HG03139 (cell line): ENCODE results near the gene RUSC2.
"Not testable (repeated sequence)": the region's sequence is repeated elsewhere in the genome, so short reads cannot be mapped to it uniquely, and the experiment has no call there.

Source experiments
- ATAC-seq: cut with Tn5 transposase; IDR thresholded peaks from one replicate; pipeline ENCODE4 v1.9.1; 2021; ENCODE audit not compliant: unreplicated experiment

Gene RUSC2

DNA sequence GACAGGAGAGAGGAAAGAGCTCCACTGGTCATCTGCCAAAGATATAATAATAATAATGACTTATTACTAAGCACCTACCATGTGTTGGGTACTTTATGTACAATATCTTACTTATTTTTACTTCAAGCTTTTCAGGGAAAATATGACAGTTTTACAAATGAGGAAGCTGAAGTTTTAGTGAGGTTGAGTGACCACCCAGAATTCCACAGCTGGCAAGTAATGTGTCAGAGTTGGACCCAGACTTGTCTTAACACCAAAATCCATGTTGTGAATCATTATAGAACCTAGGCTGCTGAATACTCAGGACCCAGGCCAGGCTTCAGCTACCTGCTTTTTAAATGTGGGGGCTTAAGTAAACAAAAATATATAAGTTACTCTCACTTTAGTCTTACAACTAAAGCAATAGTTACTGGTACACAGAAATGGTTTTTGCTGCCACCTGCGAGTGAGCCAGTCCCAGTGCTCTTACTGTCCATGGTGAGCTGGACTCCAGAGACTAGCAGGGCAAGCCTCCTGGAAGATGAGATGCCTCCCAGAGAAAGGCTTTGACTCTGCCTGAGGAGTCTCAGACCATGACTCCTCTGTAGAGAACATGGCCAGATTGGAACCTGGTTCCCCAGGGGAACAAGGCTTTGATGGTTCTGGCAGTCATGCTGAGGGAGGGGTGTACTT lies 29.9 kb downstream of the RUSC2 start:
- no peak for ATAC-seq

DNA sequence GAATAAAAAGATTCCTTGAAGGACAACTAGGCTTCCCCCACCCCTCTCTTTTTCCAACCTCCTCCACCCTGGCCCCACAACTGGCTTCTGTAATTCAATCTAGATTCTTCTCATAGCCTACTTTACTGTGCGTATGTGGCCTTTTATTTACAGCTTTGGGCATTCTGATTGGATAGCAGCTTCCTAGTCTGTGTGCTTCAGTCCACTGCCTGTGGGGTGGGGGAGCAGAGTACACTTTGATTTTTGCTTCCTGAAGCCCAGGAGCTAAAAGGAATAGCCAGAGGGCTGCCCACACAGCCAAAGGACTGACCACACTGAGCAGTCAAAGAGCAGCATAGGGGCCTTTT lies 30.4 kb downstream of the RUSC2 start:
- ATAC-seq = no peak

DNA sequence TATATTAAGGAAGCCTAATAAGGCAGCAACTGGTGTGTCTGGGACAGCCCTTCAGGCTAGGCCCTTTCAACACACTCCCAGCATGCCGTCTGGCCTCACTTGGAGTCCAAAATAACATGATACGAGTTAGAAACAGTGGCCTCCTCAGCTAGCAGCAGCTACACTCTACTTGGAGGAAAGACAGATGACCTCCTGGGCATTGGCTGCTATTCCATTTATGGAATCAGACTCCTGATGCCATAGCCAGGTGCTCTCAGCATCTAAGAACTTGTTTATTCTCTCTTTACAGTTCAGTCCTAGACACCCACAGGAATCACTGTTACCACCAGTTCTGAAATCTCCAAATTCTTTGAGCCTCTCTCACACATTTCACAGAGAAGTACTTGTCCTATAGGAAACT lies 31.8 kb downstream of the RUSC2 start:
- no peak for ATAC-seq

- ATAC-seq = no peak
Observed at GRCh38 chr9:35522187-35522586, 32.3 kb downstream of the RUSC2 start.

- no peak for ATAC-seq
Observed at GRCh38 chr9:35522700-35523099, 32.8 kb downstream of the RUSC2 start.

DNA sequence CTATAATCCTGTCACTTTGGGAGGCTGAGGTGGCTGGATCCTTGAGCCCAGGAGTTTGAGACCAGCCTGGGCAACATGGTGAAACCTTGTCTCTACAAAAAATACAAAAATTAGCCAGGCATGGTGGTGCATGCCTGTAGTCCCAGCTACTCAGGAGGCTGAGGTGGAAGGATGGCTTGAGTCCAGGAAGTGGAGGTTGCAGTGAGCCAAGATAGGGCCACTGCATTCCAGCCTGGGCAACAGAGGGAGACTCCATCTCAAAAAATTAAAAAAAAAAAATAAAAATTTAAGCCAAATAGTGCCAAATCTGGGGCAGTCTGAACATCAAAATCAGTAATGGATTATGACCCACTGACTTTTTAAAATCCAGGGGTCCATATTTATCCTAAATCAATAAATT lies 33.6 kb downstream of the RUSC2 start:
- ATAC-seq = not testable (repeated sequence)

- no peak for ATAC-seq
Observed at GRCh38 chr9:35526087-35526801, 36.3 kb downstream of the RUSC2 start.

DNA sequence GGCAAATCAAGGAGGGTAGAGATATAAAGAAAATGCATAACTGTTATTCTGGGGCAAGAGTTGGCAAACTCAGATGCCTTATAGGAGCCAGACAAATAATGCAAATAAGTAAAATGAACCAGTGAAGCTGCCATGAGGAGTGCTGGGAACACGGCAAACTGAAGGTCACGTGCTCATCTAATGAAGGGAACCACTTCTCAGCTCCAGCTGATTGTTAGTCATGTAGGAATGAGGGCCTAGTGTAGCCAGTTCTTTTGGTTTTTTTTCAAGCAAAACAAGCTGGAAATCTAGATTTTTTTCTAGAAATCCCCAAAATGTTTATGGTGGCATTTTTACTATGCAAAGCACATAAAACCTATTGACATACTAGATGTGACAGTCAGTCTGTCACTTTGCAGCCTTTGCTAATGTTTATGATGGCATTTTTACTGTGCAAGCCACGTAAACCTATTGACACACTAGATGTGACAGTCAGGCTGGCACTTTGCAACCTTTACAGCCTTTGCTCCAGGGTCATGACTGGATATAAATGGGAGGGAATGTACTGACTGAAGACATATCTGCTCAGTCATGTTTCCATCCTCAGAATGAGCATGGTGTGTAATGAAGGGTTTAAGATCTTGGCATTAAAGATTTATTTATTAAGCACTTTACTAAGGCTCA lies 39.4 kb downstream of the RUSC2 start:
- ATAC-seq = no peak

DNA sequence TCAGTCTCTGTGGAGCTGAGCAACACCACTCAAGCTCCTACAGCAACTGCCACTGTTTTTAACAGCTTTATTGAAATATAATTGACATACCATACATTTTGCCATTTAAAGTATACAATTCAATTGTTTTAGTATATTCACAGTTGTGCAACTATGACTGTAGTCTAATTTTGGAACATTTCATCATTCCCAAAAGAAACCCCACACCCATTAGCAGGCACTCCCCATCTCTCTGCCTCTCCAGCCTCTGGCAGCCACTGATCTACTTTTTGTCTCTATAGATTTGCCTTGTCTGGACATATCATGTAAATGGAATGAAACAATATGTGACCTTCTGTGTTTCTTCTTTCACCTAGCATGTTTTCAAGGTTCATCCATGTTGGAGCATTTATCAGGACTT lies 43.5 kb downstream of the RUSC2 start:
- ATAC-seq = no peak

GRCh38 chr9:35534921-35535320 lies 45.0 kb downstream of the RUSC2 start:
- ATAC-seq = not testable (repeated sequence)

- ATAC-seq = no peak
Observed at GRCh38 chr9:35537913-35538312, 48.0 kb downstream of the RUSC2 start.

GRCh38 chr9:35538361-35539234 lies 48.7 kb downstream of the RUSC2 start:
- ATAC-seq = no peak
